Smooth muscle cell (in vitro differentiated cells): ENCODE results near the gene FRMD5. TPM values are rescaled to one million over a fixed set of nuclear protein-coding genes. Genes with fewer than 3 reads are reported as not detected.
A peak's percentile ranks its signal among the peaks of the same experiment; 100 is the strongest.

Source experiments
- DNase-seq: peaks from one replicate; lab custom pipeline; 2025; ENCODE audit not compliant: unreplicated experiment; lab: John Stamatoyannopoulos, UW
- H2AFZ ChIP-seq: fragments of 200-600 bp; sonication (generic); 2 replicates; pipeline ENCODE4 v1.6.0; 2016; ENCODE audit warnings: antibody characterized with exemption, low read depth, mild to moderate bottlenecking
- H3F3A ChIP-seq: fragments of 200-600 bp; sonication (generic); 2 replicates; pipeline ENCODE4 v1.6.0; 2017; ENCODE audit warnings: antibody characterized with exemption, low read depth
- H3K27ac ChIP-seq: fragments of 200-600 bp; sonication (generic); 2 replicates; pipeline ENCODE4 v1.5.1; 2016; ENCODE audit warnings: low read depth, mild to moderate bottlenecking
- H3K27me3 ChIP-seq: fragments of 200-600 bp; sonication (generic); 2 replicates; pipeline ENCODE4 v1.6.1; 2016; ENCODE audit warnings: low read depth, mild to moderate bottlenecking
- H3K36me3 ChIP-seq: fragments of 200-600 bp; sonication (generic); 2 replicates; pipeline ENCODE4 v1.5.1; 2016; ENCODE audit warnings: low read depth
- H3K4me1 ChIP-seq: fragments of 200-600 bp; sonication (generic); 2 replicates; pipeline ENCODE4 v1.5.1; 2016; ENCODE audit warnings: low read depth
- H3K4me2 ChIP-seq: fragments of 200-600 bp; sonication (generic); 2 replicates; pipeline ENCODE4 v1.6.0; 2016; ENCODE audit warnings: mild to moderate bottlenecking
- H3K4me3 ChIP-seq: fragments of 200-600 bp; sonication (generic); 2 replicates; pipeline ENCODE4 v1.5.1; 2016; ENCODE audit warnings: mild to moderate bottlenecking
- H3K79me2 ChIP-seq: fragments of 200-600 bp; sonication (generic); 2 replicates; pipeline ENCODE4 v1.6.0; 2016; ENCODE audit warnings: low read depth, mild to moderate bottlenecking
- H3K9ac ChIP-seq: fragments of 200-600 bp; sonication (generic); 2 replicates; pipeline ENCODE4 v1.6.0; 2016; ENCODE audit warnings: low read depth
- H3K9me3 ChIP-seq: fragments of 200-600 bp; sonication (generic); replicated peaks from 2 replicates; pipeline ENCODE4 v1.5.1; 2016; ENCODE audit warnings: low read depth
- H4K20me1 ChIP-seq: fragments of 200-600 bp; sonication (generic); 2 replicates; pipeline ENCODE4 v1.6.0; 2016; ENCODE audit warnings: low read depth
- CTCF ChIP-seq: fragments of 200-600 bp; sonication (generic); IDR thresholded peaks from 2 replicates; pipeline ENCODE4 v1.5.1; 2017; ENCODE audit warnings: borderline replicate concordance, mild to moderate bottlenecking, antibody characterized with exemption; ENCODE audit not compliant: insufficient read depth, poor library complexity, severe bottlenecking
- WGBS: methylation state at CpG from one replicate; pipeline ENCODE4 v1.1.7; 2016; ENCODE audit warnings: low lambda C conversion rate; 5-methylcytosine and 5-hydroxymethylcytosine counted together
- polyA plus RNA-seq: library from polyadenylated mRNA; unstranded; fragments of >200 nt; fragmentation: Nextera tagmentation; extraction: Ambion mirVana; gene quantifications from 2 replicates; pipeline ENCODE4 v1.2.1, GENCODE V29; 2016
- total RNA-seq: library from RNA; depleted of rRNA; stranded (reverse); fragments of >200 nt; gene quantifications from 2 replicates; pipeline ENCODE4 v1.2.3, GENCODE V29; 2014

Gene FRMD5
- total and polyA plus RNA-seq, 2 experiments from 2014 or later, result 0.46 to 7.2 TPM

DNA sequence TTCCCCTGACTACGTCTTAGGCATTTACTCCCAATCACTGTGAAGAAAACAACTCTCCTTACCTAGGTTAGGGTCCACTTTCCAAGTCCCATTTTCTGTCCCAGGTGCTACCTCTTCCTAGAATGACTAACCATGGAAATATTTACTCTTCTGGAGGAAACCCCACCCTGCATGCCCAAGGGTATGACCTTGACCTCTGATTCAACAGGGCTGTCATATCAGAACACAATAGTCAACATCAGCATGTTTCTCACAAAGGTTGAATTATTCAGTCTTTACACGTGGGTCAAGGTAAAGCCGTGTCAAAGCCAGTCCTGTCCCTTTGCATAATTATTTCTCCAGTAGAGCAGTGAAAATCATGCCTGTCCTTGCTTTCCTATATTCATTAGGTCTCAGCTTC is 4.3 kb upstream of the FRMD5 start:
- H3K4me1 ChIP-seq, result no peaks in the 10 kb centered on the region
- no peak overlapping the region for H2AFZ ChIP-seq
- no peak overlapping the region for H3K9ac ChIP-seq
- H3K79me2 ChIP-seq, result no peaks in the 10 kb centered on the region
- no peak overlapping the region for H3K4me2 ChIP-seq
- peaks cover 6% of the 10 kb centered on the region for H3K27me3 ChIP-seq
- WGBS, result 80% methylated on average over 3 of the region's 3 CpGs
- H3K36me3 ChIP-seq, result no peaks in the 10 kb centered on the region
- H3F3A ChIP-seq, result no peaks in the 10 kb centered on the region
- no peak overlapping the region for H3K4me3 ChIP-seq
- no peak for TF ChIP-seq CTCF
- no peaks in the 10 kb centered on the region for H3K9me3 ChIP-seq
- no peaks in the 10 kb centered on the region for H4K20me1 ChIP-seq
- H3K27ac ChIP-seq, result no peak overlapping the region
- DNase-seq, result no peak

DNA sequence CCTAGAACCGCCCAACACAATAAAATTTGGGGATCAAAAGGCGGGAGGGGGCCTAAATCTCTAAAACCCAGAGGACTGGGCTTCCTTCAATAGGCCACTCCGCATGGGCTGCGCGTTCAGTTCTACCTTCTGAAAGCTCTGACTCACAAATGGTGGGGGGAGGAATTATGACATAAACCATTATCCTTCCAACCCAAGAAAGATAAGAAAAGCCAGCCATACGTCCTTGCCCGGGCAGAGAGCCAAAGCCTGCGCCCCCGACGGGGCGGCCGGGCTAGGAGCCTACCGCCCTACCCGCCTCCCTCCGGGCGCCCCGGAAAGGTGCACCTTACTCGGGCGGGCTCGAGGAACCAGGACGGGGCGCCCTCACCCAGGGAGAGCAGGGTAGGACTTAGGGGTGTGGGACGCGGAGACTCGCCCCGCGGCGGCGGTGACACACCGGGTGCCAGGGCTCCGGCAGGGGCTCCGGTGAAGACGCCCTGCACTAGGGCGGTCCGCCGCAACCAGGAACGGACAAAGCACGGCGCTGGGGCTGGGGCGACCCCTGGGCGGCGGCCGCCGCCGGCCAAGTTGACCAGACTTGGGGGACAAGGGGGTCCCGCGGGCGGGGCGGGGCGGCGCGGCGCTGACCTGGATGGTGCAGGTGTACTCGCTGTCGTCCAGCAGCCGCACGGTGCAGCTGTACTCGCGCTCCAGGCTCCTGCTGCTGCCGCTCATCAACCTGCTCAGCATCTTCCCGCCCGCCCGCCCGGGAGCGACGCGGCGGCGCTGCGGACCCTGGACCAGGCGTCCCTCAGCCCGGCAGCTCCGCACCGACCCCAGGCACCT is 534 bp downstream of the FRMD5 start:
- Histone ChIP-seq H3K27me3 (peaks cover 22% of the 10 kb centered on the region), H3K9ac (peak overlapping the region; percentile 15), H3K79me2 (no peaks in the 10 kb centered on the region), H3K36me3 (no peaks in the 10 kb centered on the region), H3K4me3 (peak overlapping the region; percentile 56), H3K27ac (peak overlapping the region; percentile 43), H4K20me1 (peaks cover 5% of the 10 kb centered on the region), H3K4me1 (peaks cover 3% of the 10 kb centered on the region), H3K4me2 (peak overlapping the region; percentile 85), H3F3A (no peaks in the 10 kb centered on the region), H3K9me3 (no peaks in the 10 kb centered on the region), H2AFZ (peak overlapping the region; percentile 85)
- TF ChIP-seq CTCF, result no peak
- no peak for DNase-seq
- under 1% methylated on average over 37 of the region's 74 CpGs for WGBS

- WGBS, result 5% methylated on average over 20 of the region's 20 CpGs
- Histone ChIP-seq H3K36me3 (no peaks in the 10 kb centered on the region), H4K20me1 (peaks cover 5% of the 10 kb centered on the region), H3K9me3 (no peaks in the 10 kb centered on the region), H3K79me2 (no peaks in the 10 kb centered on the region), H2AFZ (peak overlapping the region; percentile 85), H3K4me2 (peak overlapping the region; percentile 85), H3F3A (no peaks in the 10 kb centered on the region), H3K4me1 (peaks cover 3% of the 10 kb centered on the region), H3K4me3 (peak overlapping the region; percentile 56), H3K27ac (peak overlapping the region; percentile 43), H3K9ac (peak overlapping the region; percentile 15), H3K27me3 (peaks cover 22% of the 10 kb centered on the region)
- DNase-seq, result no peak
- no peak for TF ChIP-seq CTCF
Measured at GRCh38 chr15:44193651-44194322, 1.3 kb downstream of the FRMD5 start.
